Activated CD4-positive, alpha-beta memory T cell treated with anti-CD3 and anti-CD28 coated beads for 36 hours (primary cell): Measurements from ENCODE around the gene DNLZ. TPM values are rescaled to one million over a fixed set of nuclear protein-coding genes. Genes with fewer than 3 reads are reported as not detected.
A peak's percentile ranks its signal among the peaks of the same experiment; 100 is the strongest.

ENCODE experiments used
- CTCF ChIA-PET: fragments of 350-600 bp; sonication (Branson Sonifier 250); formaldehyde crosslinking; loops from one replicate; lab custom pipeline; 2021; ENCODE audit warnings: antibody characterized with exemption, inconsistent platforms; lab: Charles Lee
- POLR2A ChIA-PET: fragments of 350-600 bp; sonication (Branson Sonifier 250); formaldehyde crosslinking; loops from one replicate; lab custom pipeline; 2021; ENCODE audit warnings: antibody characterized with exemption; lab: Charles Lee
- DNase-seq: peaks from one replicate; pipeline ENCODE4 v3.0.0-alpha.2; 2020
- H3K27ac Mint-ChIP-seq: one replicate; pipeline ENCODE4 v1.8.0; 2021; ENCODE audit warnings: mixed read lengths
- H3K27me3 Mint-ChIP-seq: one replicate; pipeline ENCODE4 v1.8.0; 2021; ENCODE audit warnings: mixed read lengths
- H3K36me3 Mint-ChIP-seq: one replicate; pipeline ENCODE4 v1.8.0; 2021; ENCODE audit warnings: mixed read lengths
- H3K4me1 Mint-ChIP-seq: one replicate; pipeline ENCODE4 v1.8.0; 2021; ENCODE audit warnings: low read depth, mixed read lengths
- H3K4me3 Mint-ChIP-seq: one replicate; pipeline ENCODE4 v1.8.0; 2021; ENCODE audit warnings: mild to moderate bottlenecking, mixed read lengths
- H3K9me3 Mint-ChIP-seq: one replicate; pipeline ENCODE4 v1.8.0; 2021; ENCODE audit warnings: mixed read lengths
- intact Hi-C: fragments of 100-400 bp; cut with micrococcal nuclease; formaldehyde crosslinking; loops from one replicate; pipeline ENCODE4 v1.15.1; 2023
- total RNA-seq, 2 experiments: library from RNA; stranded (reverse); gene quantifications; one replicate each; pipeline ENCODE4 v1.2.3, GENCODE V29; 2021

The DNLZ gene
- total RNA-seq, 2 experiments from 2014 or later, result 14.5 to 15.2 TPM

DNA sequence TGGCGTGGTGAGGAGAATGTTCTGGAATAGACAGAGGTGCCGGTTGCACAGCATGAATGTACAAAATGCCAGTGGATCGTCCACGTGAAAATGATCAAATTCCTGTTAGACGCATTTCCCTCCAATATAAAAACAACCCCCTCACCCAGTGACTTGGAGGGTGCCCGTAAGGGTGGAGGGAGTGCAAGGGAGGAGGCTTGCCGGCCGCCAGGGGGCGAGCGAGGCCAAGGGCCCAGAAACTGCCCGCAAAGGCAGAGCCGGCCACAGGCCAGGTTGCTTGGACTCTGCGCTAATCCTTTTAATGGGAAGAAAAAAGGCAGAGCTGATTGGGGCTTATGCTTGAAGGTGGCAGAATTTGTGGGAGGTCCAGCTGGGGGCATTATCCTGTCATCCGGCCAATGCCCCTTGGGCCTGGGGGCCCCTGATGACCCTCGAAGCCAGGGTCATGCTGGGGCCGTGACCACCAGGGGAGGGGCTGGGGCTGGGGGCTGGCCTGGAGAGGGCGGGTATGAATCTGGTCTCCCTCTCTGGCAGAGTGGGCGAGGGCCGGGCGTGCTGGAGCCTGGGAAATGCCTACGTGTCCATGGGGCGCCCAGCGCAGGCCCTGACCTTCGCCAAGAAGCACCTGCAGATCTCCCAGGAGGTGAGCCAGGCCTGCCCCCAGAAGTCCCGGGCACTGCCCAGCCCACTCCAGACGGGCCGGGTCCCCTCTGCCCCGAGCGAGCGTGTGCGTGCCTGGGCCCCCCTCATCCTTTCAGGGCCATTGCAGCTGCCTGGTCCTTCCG is 24.2 kb downstream of the DNLZ start:
- Mint-ChIP-seq H3K27ac (no peak overlapping the region), H3K4me3 (no peak overlapping the region), H3K9me3 (no peaks in the 10 kb centered on the region), H3K4me1 (no peaks in the 10 kb centered on the region), H3K27me3 (no peaks in the 10 kb centered on the region), H3K36me3 (no peaks in the 10 kb centered on the region)
- ChIA-PET CTCF (no interaction called here), POLR2A (no interaction called here)
- intact Hi-C loops, result no loop called here
- peak; percentile 43 for DNase-seq

DNA sequence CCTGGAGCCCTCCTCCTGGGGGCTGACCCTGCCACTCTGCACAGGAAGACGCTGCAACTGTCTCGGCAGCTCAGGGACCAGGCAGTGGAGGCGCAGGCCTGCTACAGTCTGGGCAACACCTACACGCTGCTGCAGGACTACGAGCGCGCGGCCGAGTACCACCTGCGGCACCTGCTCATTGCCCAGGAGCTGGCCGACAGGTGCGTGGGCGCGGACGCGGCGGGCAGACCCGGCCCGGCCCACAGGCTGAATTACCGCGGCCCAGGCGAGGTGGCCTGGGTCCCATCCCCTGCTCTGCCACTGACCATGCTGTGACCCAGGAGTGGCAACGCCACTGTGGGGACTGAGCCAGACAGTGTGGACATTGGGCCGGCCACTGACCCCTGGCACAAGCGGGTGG is 25.0 kb downstream of the DNLZ start:
- H3K9me3 Mint-ChIP-seq, result no peaks in the 10 kb centered on the region
- CTCF ChIA-PET, result interaction anchor here (0.8 kb wide), 1 partner anchor 25 kb away, joined by 4 read pairs; the partner anchor contains the start of gene DNLZ
- H3K4me1 Mint-ChIP-seq, result no peaks in the 10 kb centered on the region
- intact Hi-C loops, result no loop called here
- H3K27me3 Mint-ChIP-seq, result no peaks in the 10 kb centered on the region
- H3K36me3 Mint-ChIP-seq, result no peaks in the 10 kb centered on the region
- H3K27ac Mint-ChIP-seq, result no peak overlapping the region
- H3K4me3 Mint-ChIP-seq, result no peak overlapping the region
- POLR2A ChIA-PET, result no interaction called here
- no peak for DNase-seq

DNA sequence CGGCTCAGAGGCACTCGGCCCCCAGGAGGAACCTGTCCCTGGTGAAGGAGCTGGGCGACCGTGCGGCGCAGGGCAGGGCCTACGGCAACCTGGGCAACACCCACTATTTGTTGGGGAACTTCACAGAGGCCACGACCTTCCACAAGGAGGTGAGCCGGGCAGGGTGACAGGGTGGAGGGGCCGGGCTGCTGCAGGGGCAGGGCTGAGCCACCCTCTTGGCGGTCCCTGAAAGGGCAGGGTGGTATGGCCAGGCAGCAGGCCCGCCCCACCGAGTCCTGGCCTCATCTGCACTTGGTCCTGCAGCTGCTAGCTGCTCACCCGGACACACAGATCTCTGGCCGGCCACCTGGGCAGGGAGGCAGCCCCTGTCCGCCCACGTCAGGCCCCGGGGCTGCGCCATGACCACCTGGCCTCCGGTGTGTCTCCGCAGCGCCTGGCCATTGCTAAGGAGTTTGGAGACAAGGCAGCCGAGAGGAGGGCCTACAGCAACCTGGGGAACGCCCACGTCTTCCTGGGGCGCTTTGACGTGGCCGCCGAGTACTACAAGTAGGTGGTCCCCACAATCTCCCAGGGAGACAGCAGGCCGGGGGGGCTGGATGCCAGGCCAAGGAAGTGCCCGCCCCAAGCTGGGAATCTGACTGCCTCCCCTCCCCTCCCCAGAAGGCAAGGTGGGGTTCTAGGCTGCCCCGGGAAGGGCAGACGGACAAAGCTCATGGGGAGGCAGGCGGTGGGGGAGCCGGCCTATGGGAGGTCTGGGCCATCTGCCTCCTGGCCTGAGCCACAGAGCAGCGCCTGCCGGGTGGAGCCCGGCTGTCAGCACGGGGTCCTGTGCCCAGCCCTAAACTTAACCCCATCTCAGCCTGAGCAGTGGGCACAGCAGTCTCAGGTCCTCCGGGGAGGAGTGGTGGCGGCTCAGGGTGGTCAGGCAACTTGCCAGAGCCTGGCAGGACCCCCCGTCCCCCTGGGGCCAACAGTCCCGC is 25.8 kb downstream of the DNLZ start:
- no peaks in the 10 kb centered on the region for H3K27me3 Mint-ChIP-seq
- H3K9me3 Mint-ChIP-seq, result no peaks in the 10 kb centered on the region
- no peak for DNase-seq
- no peaks in the 10 kb centered on the region for H3K4me1 Mint-ChIP-seq
- H3K27ac Mint-ChIP-seq, result no peak overlapping the region
- H3K36me3 Mint-ChIP-seq, result no peaks in the 10 kb centered on the region
- POLR2A ChIA-PET, result no interaction called here
- no peak overlapping the region for H3K4me3 Mint-ChIP-seq
- CTCF ChIA-PET, result interaction anchor here (0.8 to 0.9 kb wide), 2 partner anchors 8 to 26 kb away, joined by 3 to 4 read pairs; partner anchors contain the start of gene DNLZ
- intact Hi-C loops, result no loop called here

DNA sequence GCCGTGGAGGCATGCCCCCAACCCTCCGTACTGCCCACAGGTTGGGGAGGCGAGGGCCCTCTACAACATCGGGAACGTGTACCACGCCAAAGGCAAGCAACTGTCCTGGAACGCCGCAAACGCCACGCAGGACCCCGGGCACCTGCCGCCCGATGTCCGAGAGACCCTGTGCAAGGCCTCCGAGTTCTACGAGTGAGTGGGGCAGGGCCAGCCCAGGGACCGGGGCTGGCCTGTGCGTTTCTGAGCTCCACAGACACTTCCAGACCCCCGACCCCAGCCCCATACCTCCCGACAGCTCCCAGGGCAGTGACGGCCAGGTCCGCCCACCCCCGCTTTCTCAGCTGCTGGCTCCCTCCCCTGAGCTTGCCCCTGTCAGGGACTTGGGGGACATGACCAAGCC is 26.7 kb downstream of the DNLZ start:
- Mint-ChIP-seq H3K9me3 (no peaks in the 10 kb centered on the region), H3K36me3 (no peaks in the 10 kb centered on the region), H3K4me1 (no peaks in the 10 kb centered on the region), H3K27me3 (no peaks in the 10 kb centered on the region), H3K4me3 (no peak overlapping the region), H3K27ac (no peak overlapping the region)
- CTCF ChIA-PET, result interaction anchor here (0.9 kb wide), 1 partner anchor 9 kb away, joined by 3 read pairs; no protein-coding TSS in a partner anchor
- intact Hi-C loops, result no loop called here
- POLR2A ChIA-PET, result no interaction called here
- DNase-seq, result no peak

DNA sequence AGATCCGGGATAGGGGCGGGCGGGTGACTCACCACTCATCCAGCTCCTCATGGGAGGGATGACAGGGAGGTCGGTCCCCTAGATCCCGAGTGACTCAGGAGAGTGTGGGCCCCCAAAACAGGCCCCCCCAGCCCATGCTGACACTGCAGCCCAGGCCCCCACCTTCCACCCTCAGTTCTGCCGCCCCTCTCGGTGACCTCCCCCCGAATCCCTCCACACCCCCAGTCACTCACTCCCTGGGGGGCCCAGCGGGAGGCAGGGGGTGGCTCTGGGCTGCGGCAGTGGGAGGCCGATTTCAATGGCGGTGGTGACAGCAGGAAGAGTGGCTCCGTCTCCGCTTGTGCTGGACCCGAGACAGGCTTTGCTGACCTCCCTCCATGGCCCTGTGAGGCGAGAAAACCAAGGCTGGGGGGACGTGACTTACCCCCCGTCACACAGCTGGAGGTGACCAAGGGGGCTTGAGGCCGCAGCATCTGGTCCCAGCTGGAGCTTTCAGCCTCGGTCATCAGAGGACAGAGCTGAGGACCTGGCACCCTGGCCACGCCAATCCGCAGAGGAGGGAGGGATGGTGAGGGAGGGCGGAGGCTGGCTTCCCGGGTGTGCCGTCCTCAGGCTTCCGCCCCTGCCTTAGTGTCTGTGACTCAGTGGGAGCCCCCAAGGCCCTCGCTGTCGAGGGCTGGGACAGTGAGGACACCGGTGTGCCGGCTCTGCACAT is 27.2 kb downstream of the DNLZ start:
- POLR2A ChIA-PET, result no interaction called here
- H3K36me3 Mint-ChIP-seq, result no peaks in the 10 kb centered on the region
- CTCF ChIA-PET, result no interaction called here

DNA sequence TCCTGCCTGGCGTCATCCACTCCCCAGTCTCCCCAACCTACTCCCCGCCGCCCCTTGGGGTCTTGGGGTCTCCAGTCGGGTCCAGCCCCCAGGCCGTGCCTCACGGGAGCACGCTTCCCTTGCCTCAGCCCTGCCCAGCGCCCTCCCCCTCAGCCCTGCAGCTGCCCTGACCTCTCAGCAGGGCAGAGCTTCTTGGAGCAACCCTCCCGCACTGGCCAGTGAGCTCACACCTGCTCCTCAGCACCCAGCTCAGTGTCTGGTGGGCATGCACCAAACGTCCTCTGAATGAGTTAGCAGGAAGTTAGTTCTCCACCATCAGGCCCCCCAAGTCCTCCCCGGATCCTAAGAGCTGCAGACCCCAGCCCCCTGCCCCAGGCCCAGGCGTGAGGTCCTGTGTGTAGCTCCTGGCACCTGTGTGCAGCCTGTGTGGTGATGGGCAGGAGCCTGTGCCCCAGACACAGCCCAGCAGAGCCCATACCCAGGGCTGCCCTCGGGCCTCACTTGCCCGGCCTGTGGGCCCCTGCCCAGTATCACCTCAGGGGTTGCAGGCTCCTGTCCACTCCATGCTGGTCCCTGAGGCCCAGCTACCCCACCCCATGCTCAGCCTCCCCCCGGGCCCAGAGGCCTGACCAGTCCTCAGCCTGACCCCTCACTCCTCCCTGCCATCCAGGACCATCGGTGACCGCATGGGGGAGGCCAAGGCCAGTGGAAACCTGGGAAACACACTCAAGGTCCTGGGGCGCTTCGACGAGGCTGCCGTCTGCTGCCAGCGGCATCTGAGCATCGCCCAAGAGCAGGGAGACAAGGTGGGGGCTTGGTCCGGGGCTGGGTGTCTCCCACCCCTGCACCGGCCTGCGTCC is 28.0 kb downstream of the DNLZ start:
- ChIA-PET POLR2A (no interaction called here), CTCF (no interaction called here)

More for the DNA sequence above, 27.2 kb downstream of the DNLZ start:
- no peak overlapping the region for H3K27ac Mint-ChIP-seq
- no peaks in the 10 kb centered on the region for H3K4me1 Mint-ChIP-seq
- no peak overlapping the region for H3K4me3 Mint-ChIP-seq
- no peaks in the 10 kb centered on the region for H3K9me3 Mint-ChIP-seq
- DNase-seq, result no peak
- intact Hi-C loops, result no loop called here
- no peaks in the 10 kb centered on the region for H3K27me3 Mint-ChIP-seq

DNA sequence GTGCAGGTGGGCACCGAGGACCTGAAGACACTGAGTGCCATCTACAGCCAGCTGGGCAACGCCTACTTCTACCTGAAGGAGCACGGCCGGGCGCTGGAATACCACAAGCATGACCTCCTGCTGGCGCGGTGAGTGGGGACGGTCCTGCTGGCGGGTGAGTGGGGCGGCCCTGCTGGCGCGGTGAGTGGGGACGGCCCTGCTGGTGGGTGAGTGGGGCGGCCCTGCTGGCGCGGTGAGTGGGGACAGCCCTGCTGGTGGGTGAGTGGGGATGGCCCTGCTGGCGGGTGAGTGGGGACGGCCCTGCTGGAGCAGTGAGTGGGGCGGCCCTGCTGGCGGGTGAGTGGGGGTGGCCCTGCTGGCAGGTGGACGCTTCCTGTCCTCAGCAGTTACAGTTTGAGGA is 29.0 kb downstream of the DNLZ start:
- H3K27ac Mint-ChIP-seq, result no peak overlapping the region
- intact Hi-C loops, result no loop called here
- no peaks in the 10 kb centered on the region for H3K27me3 Mint-ChIP-seq
- H3K9me3 Mint-ChIP-seq, result no peaks in the 10 kb centered on the region
- ChIA-PET POLR2A (no interaction called here), CTCF (no interaction called here)
- H3K4me1 Mint-ChIP-seq, result no peaks in the 10 kb centered on the region
- no peaks in the 10 kb centered on the region for H3K36me3 Mint-ChIP-seq
- DNase-seq, result no peak
- no peak overlapping the region for H3K4me3 Mint-ChIP-seq

More for the DNA sequence above, 28.0 kb downstream of the DNLZ start:
- no peaks in the 10 kb centered on the region for H3K27me3 Mint-ChIP-seq
- no peak overlapping the region for H3K4me3 Mint-ChIP-seq
- H3K27ac Mint-ChIP-seq, result no peak overlapping the region
- DNase-seq, result no peak
- H3K4me1 Mint-ChIP-seq, result no peaks in the 10 kb centered on the region
- no peaks in the 10 kb centered on the region for H3K9me3 Mint-ChIP-seq
- H3K36me3 Mint-ChIP-seq, result no peaks in the 10 kb centered on the region
- intact Hi-C loops, result no loop called here

DNA sequence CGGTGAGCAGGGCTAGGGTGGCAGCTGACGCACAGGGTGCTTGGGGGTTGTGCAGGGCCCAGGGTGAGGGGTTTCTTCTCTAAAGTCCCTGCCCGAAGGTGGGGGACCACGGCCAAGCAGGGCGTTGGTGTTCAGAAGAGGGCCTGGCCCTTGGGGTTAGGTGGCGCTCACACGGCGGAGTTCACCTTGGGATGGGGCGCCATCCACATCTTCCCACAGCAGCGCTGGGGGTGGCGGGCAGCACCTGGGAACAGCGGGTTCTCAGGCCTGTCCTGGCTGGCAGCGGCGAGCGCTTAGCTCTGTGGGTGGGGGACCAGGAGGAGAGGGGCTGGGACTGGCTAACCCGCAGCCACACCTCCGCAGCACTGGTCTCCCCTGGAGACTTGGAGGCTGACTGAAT is 30.1 kb downstream of the DNLZ start:
- DNase-seq, result no peak
- Mint-ChIP-seq H3K4me3 (no peak overlapping the region), H3K36me3 (no peaks in the 10 kb centered on the region), H3K9me3 (no peaks in the 10 kb centered on the region), H3K4me1 (peaks cover 4% of the 10 kb centered on the region), H3K27ac (no peak overlapping the region), H3K27me3 (no peaks in the 10 kb centered on the region)
- POLR2A ChIA-PET, result no interaction called here
- intact Hi-C loops, result no loop called here
- CTCF ChIA-PET, result no interaction called here

DNA sequence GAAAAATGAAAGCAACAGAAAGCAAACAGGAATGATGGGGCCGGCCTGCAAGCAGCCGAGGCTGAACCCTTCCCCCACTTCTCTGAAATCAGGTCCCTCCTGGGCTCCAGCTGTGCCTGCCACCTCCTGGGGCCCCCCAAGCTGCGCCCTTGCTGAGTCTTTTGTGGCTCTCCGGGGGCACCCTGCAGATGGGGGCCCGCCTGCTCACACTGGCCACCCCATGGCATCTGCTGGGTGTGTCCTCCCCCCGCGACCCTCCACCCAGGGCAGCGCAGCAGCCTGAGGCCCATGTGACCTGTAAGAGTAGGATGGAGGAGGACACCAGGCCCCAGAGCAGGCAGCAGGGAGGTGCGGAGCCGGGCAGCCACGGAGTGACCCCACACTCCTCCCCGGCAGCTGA is 30.5 kb downstream of the DNLZ start:
- Mint-ChIP-seq H3K4me3 (no peak overlapping the region), H3K36me3 (no peaks in the 10 kb centered on the region), H3K4me1 (peaks cover 4% of the 10 kb centered on the region), H3K27ac (no peak overlapping the region), H3K27me3 (no peaks in the 10 kb centered on the region), H3K9me3 (no peaks in the 10 kb centered on the region)
- POLR2A ChIA-PET, result no interaction called here
- CTCF ChIA-PET, result no interaction called here
- intact Hi-C loops, result no loop called here
- no peak for DNase-seq

DNA sequence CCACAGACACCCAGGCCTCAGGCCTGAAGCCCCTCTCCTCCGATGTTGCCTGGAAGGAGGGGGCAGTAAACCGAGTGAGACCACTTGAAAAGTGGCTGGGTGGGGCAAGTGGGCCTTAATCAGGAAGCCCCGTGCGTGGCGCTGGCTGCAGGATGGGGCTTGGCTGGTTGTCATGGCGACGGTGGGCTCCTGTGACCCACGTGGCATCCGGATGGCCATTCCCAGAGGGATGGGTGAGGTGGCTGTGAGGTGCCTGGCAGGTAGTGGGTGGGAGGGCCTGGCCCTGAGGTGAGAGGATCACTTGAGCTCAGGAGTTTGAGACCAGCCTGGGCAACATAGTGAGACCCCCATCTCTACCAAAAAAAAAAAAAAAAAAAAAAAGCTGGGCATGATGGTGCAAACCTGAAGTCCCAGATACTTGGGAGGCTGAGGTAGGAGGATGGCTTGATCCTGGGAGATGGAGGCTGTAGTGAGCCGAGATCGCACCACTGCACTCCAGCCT is 31.0 kb downstream of the DNLZ start:
- Mint-ChIP-seq H3K4me3 (no peak overlapping the region), H3K36me3 (no peaks in the 10 kb centered on the region), H3K27me3 (no peaks in the 10 kb centered on the region), H3K27ac (no peak overlapping the region), H3K4me1 (peaks cover 4% of the 10 kb centered on the region), H3K9me3 (no peaks in the 10 kb centered on the region)
- CTCF ChIA-PET, result interaction anchor here (0.6 kb wide), 1 partner anchor 763 kb away, joined by 3 read pairs; no protein-coding TSS in a partner anchor
- DNase-seq, result no peak
- POLR2A ChIA-PET, result no interaction called here
- intact Hi-C loops, result no loop called here
